GM18517 (cell line): Measurements from ENCODE around the gene HOXC6.
"Not testable (repeated sequence)": the region's sequence is repeated elsewhere in the genome, so short reads cannot be mapped to it uniquely, and the experiment has no call there.

Source experiments
- ATAC-seq: cut with Tn5 transposase; IDR thresholded peaks from one replicate; pipeline ENCODE4 v1.9.1; 2021; ENCODE audit warnings: mild to moderate bottlenecking, moderate library complexity; ENCODE audit not compliant: unreplicated experiment

Gene HOXC6

GRCh38 chr12:54038284-54038870 lies 10.1 kb downstream of the HOXC6 start:
- no peak for ATAC-seq

DNA sequence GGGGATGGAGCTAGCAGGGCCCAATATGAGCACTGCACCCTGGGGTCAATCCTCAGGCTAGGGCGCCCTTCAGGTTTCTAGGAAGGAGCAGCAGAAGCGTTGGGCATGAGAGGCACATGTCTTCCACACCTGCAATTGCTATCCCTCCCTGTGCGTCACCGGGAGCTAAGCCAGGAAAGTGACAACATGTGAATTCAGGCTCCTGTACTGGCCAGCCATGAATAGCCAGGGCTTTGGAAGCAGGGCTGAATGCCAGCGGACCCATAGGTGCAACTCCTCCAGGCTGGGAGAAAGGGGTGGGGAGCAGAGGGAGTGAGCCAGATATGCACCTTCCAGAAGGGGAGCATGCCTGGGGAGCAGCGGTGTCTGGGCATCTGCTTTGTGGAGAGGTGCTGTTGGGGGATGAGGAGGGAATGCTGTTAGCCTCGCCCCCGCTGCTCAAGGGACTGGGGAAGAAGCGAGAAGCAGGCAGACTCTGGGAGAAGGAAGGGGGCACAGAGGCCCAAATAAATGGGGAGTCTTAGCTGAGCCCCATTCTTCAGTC lies 10.7 kb downstream of the HOXC6 start:
- ATAC-seq = no peak

- ATAC-seq = no peak
Measured at GRCh38 chr12:54039417-54040147, 11.3 kb downstream of the HOXC6 start.

DNA sequence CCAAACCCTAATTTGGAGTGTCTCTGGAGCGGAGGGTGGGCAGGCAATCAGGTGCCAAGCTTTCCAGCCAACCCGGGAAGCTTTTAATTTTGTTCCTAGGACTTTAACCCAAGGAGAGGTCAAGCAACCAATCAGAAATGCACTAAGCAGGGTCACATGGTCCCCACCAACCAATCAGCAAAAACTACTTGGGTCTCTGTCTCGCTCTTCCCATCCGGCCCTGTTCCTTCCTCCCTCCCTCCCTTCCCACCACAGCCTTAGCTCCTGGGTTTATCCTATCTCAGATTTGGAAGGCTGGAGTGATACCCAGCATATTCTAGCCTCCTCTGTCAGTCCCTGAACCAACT lies 11.9 kb downstream of the HOXC6 start:
- no peak for ATAC-seq

- ATAC-seq = no peak
Measured at GRCh38 chr12:54040648-54041047, 12.4 kb downstream of the HOXC6 start.

- ATAC-seq = no peak
Measured at GRCh38 chr12:54041097-54041690, 13.0 kb downstream of the HOXC6 start.

- ATAC-seq = not testable (repeated sequence)
Measured at GRCh38 chr12:54042033-54042432, 13.8 kb downstream of the HOXC6 start.

GRCh38 chr12:54042970-54043853 lies 15.0 kb downstream of the HOXC6 start:
- no peak for ATAC-seq

DNA sequence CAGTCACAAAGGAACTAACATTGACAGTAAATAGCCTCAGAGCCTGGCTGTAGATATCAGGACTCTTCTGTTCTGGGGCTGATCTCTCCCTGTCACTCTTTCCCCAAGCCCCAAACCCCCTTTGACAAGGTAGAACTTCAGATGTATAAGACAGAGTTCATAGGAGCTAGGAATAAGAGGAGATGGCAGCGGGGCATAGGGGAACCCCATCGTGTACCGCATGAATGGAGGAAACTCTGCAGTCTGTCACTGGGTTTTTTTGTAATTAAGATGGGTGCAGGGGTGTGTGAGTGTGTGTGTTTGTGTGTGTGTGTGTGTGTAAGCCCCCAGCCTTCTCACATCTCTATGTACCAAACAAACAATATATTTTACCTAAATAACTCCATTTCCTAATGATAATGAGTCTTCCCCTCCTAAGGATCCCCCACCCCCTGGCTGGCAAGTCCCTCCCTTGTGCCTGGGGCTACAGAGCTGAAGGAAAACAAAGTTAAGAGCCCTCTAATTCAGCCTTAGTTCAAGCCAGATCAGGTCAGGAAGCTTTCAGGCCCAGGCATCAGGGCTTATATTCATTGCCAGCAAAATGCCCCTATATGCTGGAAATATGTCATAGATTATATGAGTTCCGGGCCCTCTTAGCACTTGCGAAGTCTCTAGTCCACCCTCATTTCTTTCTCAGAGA lies 16.3 kb downstream of the HOXC6 start:
- no peak for ATAC-seq

DNA sequence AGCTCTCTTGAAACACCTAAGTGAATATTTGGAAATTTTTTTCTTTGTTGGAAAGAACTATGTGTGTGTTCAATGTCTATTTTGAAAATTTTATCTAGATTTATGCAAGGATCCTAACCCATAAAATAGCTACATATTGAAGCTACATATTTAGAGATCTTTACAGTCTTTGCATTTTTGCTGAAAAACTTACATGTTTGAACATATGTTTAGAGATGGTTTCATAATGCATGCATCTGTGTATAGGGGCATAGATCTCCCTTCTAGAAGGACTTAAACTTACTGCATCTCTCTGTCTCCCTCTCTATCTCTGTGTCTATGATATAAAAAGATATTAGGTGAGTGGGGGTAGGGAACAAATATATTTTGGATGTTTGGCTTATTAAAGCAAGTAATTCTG lies 17.2 kb downstream of the HOXC6 start:
- ATAC-seq = no peak

DNA sequence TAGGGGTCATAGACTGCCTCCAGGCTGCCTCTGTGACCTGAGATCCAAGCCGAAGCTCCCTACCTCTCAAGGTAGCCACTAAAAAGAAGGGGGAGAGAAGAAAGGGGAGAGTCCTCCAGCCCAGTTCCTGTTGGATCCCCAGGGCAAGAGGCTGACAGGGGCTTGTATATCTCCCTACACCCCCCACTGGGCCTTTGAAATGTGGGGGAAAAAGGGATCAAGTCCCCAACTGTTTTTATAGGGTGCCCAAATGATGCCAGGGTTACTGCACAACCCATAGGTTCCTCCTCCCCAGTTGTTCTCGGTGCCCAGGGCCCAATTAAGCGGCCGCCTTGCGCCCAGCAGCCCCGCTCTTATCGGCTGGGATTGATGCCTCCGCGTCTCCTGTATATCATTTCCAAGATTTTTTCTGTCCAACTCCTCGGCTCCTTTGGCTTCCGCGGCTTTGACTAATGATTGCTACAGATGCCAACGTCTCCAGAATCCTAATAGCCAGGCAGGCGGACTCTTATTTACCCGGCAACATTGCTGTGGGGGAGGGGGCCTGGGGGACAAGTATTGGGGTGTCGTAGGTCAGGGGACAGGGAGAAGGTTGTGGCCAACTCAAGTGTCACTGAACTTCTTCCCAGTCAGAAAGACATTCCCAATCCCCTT lies 17.8 kb downstream of the HOXC6 start:
- no peak for ATAC-seq

DNA sequence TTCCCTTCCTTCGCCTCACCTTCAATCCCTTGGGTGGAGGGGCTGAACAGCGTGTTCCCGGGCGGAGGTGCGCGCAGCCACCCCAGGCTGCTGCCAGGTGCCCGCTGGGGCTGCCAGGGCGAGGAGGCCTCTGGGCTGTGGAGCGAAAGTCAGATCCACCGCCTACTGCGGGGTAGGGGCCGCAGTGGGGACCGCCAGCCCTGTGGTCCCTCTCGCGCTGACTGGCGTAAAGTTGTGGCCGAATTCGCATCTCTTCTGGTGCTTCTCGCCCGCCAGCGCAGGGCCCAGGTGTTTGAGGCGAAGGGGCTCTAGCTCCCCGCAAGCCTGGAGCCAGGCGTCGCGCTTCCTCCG lies 18.5 kb downstream of the HOXC6 start:
- ATAC-seq = no peak

DNA sequence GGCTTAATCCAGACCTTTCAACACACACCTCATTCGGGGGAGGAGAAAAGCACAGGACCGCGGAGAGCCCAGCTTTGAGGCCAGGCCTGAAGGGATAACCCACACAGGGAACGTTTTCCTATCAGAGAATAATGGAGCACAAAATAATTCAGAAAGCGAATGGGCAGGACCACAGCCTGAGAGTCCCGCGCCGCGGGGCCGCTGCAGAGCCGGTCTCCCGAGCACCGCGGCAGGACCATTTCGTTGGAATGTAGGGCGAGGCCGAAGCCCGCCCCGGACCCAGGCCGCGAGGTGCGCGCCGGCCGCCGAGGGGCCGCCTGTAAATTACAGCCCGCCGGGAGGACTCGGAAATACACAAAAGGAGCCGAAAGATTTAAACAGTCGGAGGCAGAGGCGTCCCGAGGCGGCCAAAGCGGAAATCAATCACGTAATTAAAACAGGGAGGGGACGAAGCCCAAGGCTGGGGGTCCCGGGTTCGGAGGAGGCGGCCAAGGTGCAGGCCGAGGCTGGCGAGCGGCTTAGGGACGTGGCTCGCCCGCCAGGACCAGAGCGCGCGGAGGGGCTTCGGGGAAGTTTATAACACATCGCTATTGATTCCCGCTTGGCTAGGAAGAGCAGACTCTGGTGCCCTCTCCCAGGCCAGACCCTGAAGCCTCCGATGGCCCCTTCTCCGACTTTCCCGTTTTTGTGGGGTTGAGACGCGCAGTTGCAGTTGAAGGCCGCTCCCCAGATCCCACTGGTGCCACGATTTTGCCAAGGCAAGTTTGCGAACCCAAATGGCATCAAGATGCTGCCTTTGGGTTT lies 19.1 kb downstream of the HOXC6 start:
- ATAC-seq = no peak

- no peak for ATAC-seq
Measured at GRCh38 chr12:54047964-54048303, 19.7 kb downstream of the HOXC6 start.

- no peak for ATAC-seq
Measured at GRCh38 chr12:54048406-54049093, 20.3 kb downstream of the HOXC6 start.

- no peak for ATAC-seq
Measured at GRCh38 chr12:54049108-54049507, 20.9 kb downstream of the HOXC6 start.

DNA sequence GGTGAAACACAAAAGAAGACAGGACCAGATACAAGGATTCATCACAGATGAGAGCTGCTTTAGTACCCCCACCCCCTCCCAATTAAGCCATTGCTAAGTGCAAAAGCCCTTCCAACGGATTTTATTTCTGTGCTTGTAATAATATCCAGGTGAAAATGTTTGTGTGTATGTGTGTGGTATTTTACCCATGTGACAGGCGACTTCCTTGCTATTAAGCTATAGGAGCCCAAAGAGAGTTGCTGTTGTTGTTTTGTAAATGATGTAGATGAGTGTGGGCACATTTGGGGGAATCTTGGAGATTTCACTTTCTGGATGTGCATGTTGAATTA lies 22.2 kb downstream of the HOXC6 start:
- ATAC-seq = no peak

- ATAC-seq = no peak
Measured at GRCh38 chr12:54051026-54051842, 23.0 kb downstream of the HOXC6 start.
